Suprapubic skin (tissue), 3 donors: Measurements from ENCODE around the gene TMEM163.

Experiments
- CTCF ChIP-seq, 2 donors: fragments of 200-600 bp in 1 of 2; fragments of 450-650 bp in 1 of 2; sonication (generic) in 1 of 2; IDR thresholded peaks; one replicate each; pipeline ENCODE4 v1.5.1; 2016 to 2019; ENCODE audit warnings: antibody characterized with exemption in 2 of 2, mild to moderate bottlenecking in 1 of 2, moderate library complexity in 1 of 2
- POLR2AphosphoS5 ChIP-seq, 3 donors: sonication (generic); formaldehyde crosslinking; IDR thresholded peaks; one replicate each; pipeline ENCODE4 v1.6.1; 2017; ENCODE audit warnings: antibody characterized with exemption in 3 of 3

GRCh38 chr2:134451347-134451630 lies 267.5 kb downstream of the TMEM163 start:
- TF ChIP-seq CTCF (IDR thresholded peaks at IDR 0.05) (no peak), POLR2AphosphoS5 (IDR thresholded peaks at IDR 0.05) (no peak)
